H1 (cell line): ENCODE measurements around the gene ARHGDIB. TPM values are rescaled to one million over a fixed set of nuclear protein-coding genes. Genes with fewer than 3 reads are reported as not detected.

Experiments used
- CTCF ChIA-PET: fragments of 300-600 bp; sonication (Branson Sonifier 250); formaldehyde crosslinking; loops from one replicate; lab custom pipeline; 2021; ENCODE audit not compliant: partially characterized antibody; lab: Charles Lee
- POLR2A ChIA-PET: fragments of 300-600 bp; sonication (Branson Sonifier 250); formaldehyde crosslinking; loops from one replicate; lab custom pipeline; 2021; ENCODE audit warnings: inconsistent platforms; ENCODE audit not compliant: partially characterized antibody; lab: Charles Lee
- DNase-seq, 2 experiments: peaks; one replicate each; pipeline versions ENCODE4 v3.0.0 to v3.0.0-alpha.2; 2010 to 2022; ENCODE audit warnings: low spot score in 2 of 2, low read depth in 1 of 2, mixed read lengths in 1 of 2
- FAIRE-seq: peaks from 2 replicates; lab custom pipeline; 2011; peaks lifted over from hg19 to GRCh38; lab: Jason Lieb, UNC
- H2AFZ ChIP-seq: 2 replicates; pipeline ENCODE4 v1.8.1; 2012; ENCODE audit warnings: low read length, inconsistent platforms
- H2AK5ac ChIP-seq: 2 replicates; pipeline ENCODE4 v1.6.1; 2013; ENCODE audit warnings: low read depth, low read length
- H2BK120ac ChIP-seq: replicated peaks from 2 replicates; pipeline ENCODE3; 2013; ENCODE audit warnings: low read depth, low read length, inconsistent platforms
- H2BK12ac ChIP-seq: 2 replicates; pipeline ENCODE4 v1.6.1; 2013; ENCODE audit warnings: low read depth, low read length
- H2BK15ac ChIP-seq: 2 replicates; pipeline ENCODE4 v1.6.1; 2013; ENCODE audit warnings: low read length
- H2BK20ac ChIP-seq: 2 replicates; pipeline ENCODE4 v1.6.1; 2013; ENCODE audit warnings: low read length
- H2BK5ac ChIP-seq: 2 replicates; pipeline ENCODE4 v1.6.1; 2013; ENCODE audit warnings: low read depth, low read length
- H3K14ac ChIP-seq: 2 replicates; pipeline ENCODE4 v1.6.1; 2013; ENCODE audit warnings: inconsistent platforms; ENCODE audit not compliant: insufficient read length
- H3K18ac ChIP-seq: 2 replicates; pipeline ENCODE4 v1.6.1; 2013; ENCODE audit warnings: low read length; ENCODE audit errors: extremely low read depth
- H3K23ac ChIP-seq: 2 replicates; pipeline ENCODE4 v1.6.1; 2013; ENCODE audit warnings: inconsistent platforms; ENCODE audit not compliant: insufficient read length
- H3K23me2 ChIP-seq: 2 replicates; pipeline ENCODE4 v1.6.1; 2013; ENCODE audit warnings: low read depth, low read length
- H3K27ac ChIP-seq: 2 replicates; pipeline ENCODE4 v1.6.1; 2011; ENCODE audit warnings: low read depth, low read length, inconsistent platforms
- H3K27me3 ChIP-seq, 4 experiments: replicated peaks in 1 of 4; 1 replicate in 1 of 4; 2 replicates in 3 of 4; pipeline versions ENCODE4 v1.6.1 to v1.8.1; 2011 to 2013; ENCODE audit warnings: low read length in 3 of 4, mild to moderate bottlenecking in 3 of 4, inconsistent platforms in 2 of 4, mixed read lengths in 2 of 4, moderate library complexity in 1 of 4; ENCODE audit not compliant: control insufficient read depth in 3 of 4, insufficient read depth in 3 of 4; ENCODE audit errors: extremely low read depth in 1 of 4
- H3K36me3 ChIP-seq, 4 experiments: 2 replicates each; pipeline versions ENCODE4 v1.6.1 to v1.8.1; 2011 to 2013; ENCODE audit warnings: mild to moderate bottlenecking in 4 of 4, low read length in 3 of 4, moderate library complexity in 2 of 4, control low read depth in 1 of 4, inconsistent platforms in 1 of 4; ENCODE audit not compliant: insufficient read depth in 4 of 4, control insufficient read depth in 2 of 4
- H3K4ac ChIP-seq: replicated peaks from 2 replicates; pipeline ENCODE3; 2013; ENCODE audit warnings: low read length, low read depth, mixed read lengths, inconsistent platforms; ENCODE audit not compliant: insufficient read length
- H3K4me1 ChIP-seq, 4 experiments: replicated peaks in 1 of 4; 1 replicate in 1 of 4; 2 replicates in 3 of 4; pipeline versions ENCODE4 v1.6.1 to v1.8.1; 2011 to 2013; ENCODE audit warnings: low read length in 3 of 4, inconsistent platforms in 2 of 4, mixed read lengths in 1 of 4; ENCODE audit not compliant: insufficient read depth in 4 of 4, control insufficient read depth in 3 of 4
- H3K4me2 ChIP-seq, 2 experiments: 2 replicates each; pipeline versions ENCODE4 v1.6.1 to v1.8.1; 2011 to 2013; ENCODE audit warnings: low read depth in 2 of 2, low read length in 2 of 2, control low read depth in 1 of 2, inconsistent platforms in 1 of 2, mild to moderate bottlenecking in 1 of 2; ENCODE audit not compliant: insufficient read depth in 1 of 2
- H3K4me3 ChIP-seq, 4 experiments: fragments of 200-600, 300-600 bp in 1 of 4; sonication (generic), shearing (Covaris generic), sonication (Bioruptor Twin) in 1 of 4; 2 replicates each; pipeline versions ENCODE4 v1.5.1 to v1.8.1; 2011 to 2016; ENCODE audit warnings: low read length in 4 of 4, low read depth in 3 of 4, control low read depth in 2 of 4, inconsistent platforms in 2 of 4, mild to moderate bottlenecking in 2 of 4, mixed read lengths in 1 of 4, moderate library complexity in 1 of 4; ENCODE audit not compliant: insufficient read depth in 2 of 4; ENCODE audit errors: extremely low read depth in 1 of 4
- H3K56ac ChIP-seq: replicated peaks from 2 replicates; pipeline ENCODE3; 2013; ENCODE audit warnings: low read depth, mild to moderate bottlenecking, mixed read lengths, low read length, inconsistent platforms; ENCODE audit not compliant: insufficient read length
- H3K79me1 ChIP-seq: 2 replicates; pipeline ENCODE4 v1.6.1; 2013; ENCODE audit warnings: low read depth, low read length, control low read depth
- H3K79me2 ChIP-seq, 2 experiments: 2 replicates each; pipeline versions ENCODE4 v1.6.1 to v1.8.1; 2012 to 2013; ENCODE audit warnings: low read length in 2 of 2, mild to moderate bottlenecking in 2 of 2, inconsistent platforms in 1 of 2; ENCODE audit not compliant: insufficient read depth in 2 of 2, control insufficient read depth in 1 of 2
- H3K9ac ChIP-seq, 4 experiments: replicated peaks in 1 of 4; 1 replicate in 1 of 4; 2 replicates in 3 of 4; pipeline versions ENCODE4 v1.6.1 to v1.8.1; 2011 to 2013; ENCODE audit warnings: low read depth in 3 of 4, low read length in 3 of 4, control low read depth in 2 of 4, mild to moderate bottlenecking in 2 of 4, moderate library complexity in 2 of 4, inconsistent platforms in 1 of 4; ENCODE audit errors: extremely low read depth in 1 of 4
- H3K9me3 ChIP-seq, 2 experiments: 2 replicates each; pipeline versions ENCODE4 v1.6.1 to v1.8.1; 2012 to 2013; ENCODE audit warnings: mild to moderate bottlenecking in 2 of 2, moderate library complexity in 2 of 2, control low read depth in 1 of 2, inconsistent platforms in 1 of 2, low read depth in 1 of 2, low read length in 1 of 2, mixed read lengths in 1 of 2; ENCODE audit not compliant: insufficient read depth in 2 of 2
- H4K20me1 ChIP-seq, 2 experiments: replicated peaks in 1 of 2; 2 replicates each; pipeline versions ENCODE3 to v1.8.1; 2011 to 2013; ENCODE audit warnings: inconsistent platforms in 2 of 2, low read length in 2 of 2, mild to moderate bottlenecking in 1 of 2; ENCODE audit not compliant: insufficient read depth in 2 of 2, control insufficient read depth in 1 of 2
- H4K5ac ChIP-seq: 2 replicates; pipeline ENCODE4 v1.6.1; 2013; ENCODE audit warnings: low read length, low read depth, mixed read lengths, inconsistent platforms; ENCODE audit not compliant: insufficient read length
- H4K8ac ChIP-seq: 2 replicates; pipeline ENCODE4 v1.8.0; 2013; ENCODE audit warnings: mild to moderate bottlenecking, moderate library complexity, low read length, inconsistent platforms; ENCODE audit not compliant: insufficient read depth; ENCODE audit errors: extremely low read depth
- H4K91ac ChIP-seq: replicated peaks from 2 replicates; pipeline ENCODE3; 2013; ENCODE audit warnings: low read length, mixed read lengths, inconsistent platforms; ENCODE audit not compliant: insufficient read length
- CBX8 ChIP-seq: fragments of 300-800, 300-1000 bp; sonication (generic); IDR thresholded peaks from 2 replicates; pipeline ENCODE4 v1.7.1; 2016; ENCODE audit warnings: low read depth, low read length, borderline replicate concordance
- CTBP2 ChIP-seq: IDR thresholded peaks from 2 replicates; pipeline ENCODE4 v1.7.0; 2011; ENCODE audit warnings: borderline replicate concordance, mild to moderate bottlenecking, moderate library complexity, mixed read lengths, low read length; ENCODE audit not compliant: insufficient read depth, insufficient read length
- SIN3A ChIP-seq, 2 experiments: IDR thresholded peaks in 1 of 2; conservative IDR thresholded peaks in 1 of 2; 2 replicates each; pipeline ENCODE4 v1.6.1; 2011 to 2012; ENCODE audit warnings: low read length in 2 of 2, improper control_type of control experiment in 1 of 2, low read depth in 1 of 2, mild to moderate bottlenecking in 1 of 2
- polyA plus RNA-seq, 7 experiments: library from polyadenylated mRNA; depleted of rRNA in 3 of 7; stranded (reverse) in 5 of 7; unstranded in 2 of 7; fragments of >200 nt in 5 of 7; fragments of 200-250 nt in 2 of 7; gene quantifications; 1 replicate in 5 of 7; 2 replicates in 1 of 7; 4 replicates in 1 of 7; pipeline versions ENCODE4 v1.2.1 to v1.2.3, GENCODE V29; 2011 to 2013; ENCODE audit warnings: missing spikeins in 2 of 7, mixed read lengths in 2 of 7
- total RNA-seq: library from RNA; stranded (reverse); fragmentation: NEBNext Ultra II Directional; extraction: Animal tissue kit (Norgen Biotek cat#: 25700); gene quantifications from 2 replicates; pipeline ENCODE4 v1.2.1, GENCODE V29; 2021

ARHGDIB gene
- total and polyA plus RNA-seq, 2 of the 8 experiments (the other 6 are each of a cell fraction or from before 2014, with no cell fraction given), result 0.82 to 1.3 TPM

DNA sequence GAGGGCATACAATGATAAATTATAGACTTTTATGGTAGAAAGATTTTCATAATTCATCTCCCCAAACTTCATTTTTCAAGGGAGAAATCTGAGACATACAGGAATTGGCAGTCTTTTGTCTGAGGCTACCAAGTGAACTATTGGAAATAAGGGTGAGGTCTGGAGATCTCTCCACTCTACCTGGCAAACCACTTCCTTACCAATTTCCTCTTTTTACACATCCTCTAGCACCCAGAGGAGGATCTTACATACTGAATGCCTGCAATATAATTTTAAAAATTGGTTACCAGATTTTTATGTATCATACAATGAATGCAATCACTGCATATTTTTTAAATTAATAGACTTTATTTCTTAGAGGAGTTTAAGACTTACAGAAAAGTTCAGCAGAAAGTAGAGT, 18.1 kb upstream of the ARHGDIB start:
- Histone ChIP-seq H4K8ac (no peak overlapping the region), H4K91ac (no peak overlapping the region), H3K27me3 (no peaks in the 10 kb centered on the region), H3K27ac (no peak overlapping the region), H3K23ac (no peak overlapping the region), H2BK20ac (no peak overlapping the region), H4K5ac (no peak overlapping the region), H3K4me1 (no peaks in the 10 kb centered on the region), H2AK5ac (no peak overlapping the region), H3K4me3 (no peak overlapping the region), H2BK12ac (no peak overlapping the region), H3K36me3 (no peaks in the 10 kb centered on the region), H4K20me1 (no peaks in the 10 kb centered on the region), H3K23me2 (no peaks in the 10 kb centered on the region), H3K56ac (no peak overlapping the region), H3K18ac (no peak overlapping the region), H3K14ac (no peak overlapping the region), H3K9me3 (no peaks in the 10 kb centered on the region), H2BK5ac (no peak overlapping the region), H3K4me2 (no peak overlapping the region), H3K79me1 (no peaks in the 10 kb centered on the region), H2AFZ (no peak overlapping the region), H3K4ac (no peak overlapping the region), H3K9ac (no peak overlapping the region), H2BK15ac (no peak overlapping the region), H2BK120ac (no peak overlapping the region), H3K79me2 (no peaks in the 10 kb centered on the region)
- DNase-seq (no peak), FAIRE-seq (no peak)
- POLR2A ChIA-PET, result no interaction called here
- CTCF ChIA-PET, result no interaction called here
- no peak for TF ChIP-seq SIN3A (conservative IDR thresholded peaks at IDR 0.05 in 1 of 2, IDR thresholded peaks at IDR 0.05 in 1 of 2; ENCODE audit: low read depth in 1 of 2, low read length in 2 of 2)
- TF ChIP-seq CTBP2, result no peak
- TF ChIP-seq CBX8, result no peak
